ENCODE data around the gene SYT5. TPM values are rescaled to one million over a fixed set of nuclear protein-coding genes. Genes with fewer than 3 reads are reported as not detected.
"Not testable (repeated sequence)": the region's sequence is repeated elsewhere in the genome, so short reads cannot be mapped to it uniquely, and the experiment has no call there.

Gene SYT5
- polyA plus RNA-seq, 6 donors from 2014 or later, result 0.92 to 2.6 (median 1.6) TPM

DNA sequence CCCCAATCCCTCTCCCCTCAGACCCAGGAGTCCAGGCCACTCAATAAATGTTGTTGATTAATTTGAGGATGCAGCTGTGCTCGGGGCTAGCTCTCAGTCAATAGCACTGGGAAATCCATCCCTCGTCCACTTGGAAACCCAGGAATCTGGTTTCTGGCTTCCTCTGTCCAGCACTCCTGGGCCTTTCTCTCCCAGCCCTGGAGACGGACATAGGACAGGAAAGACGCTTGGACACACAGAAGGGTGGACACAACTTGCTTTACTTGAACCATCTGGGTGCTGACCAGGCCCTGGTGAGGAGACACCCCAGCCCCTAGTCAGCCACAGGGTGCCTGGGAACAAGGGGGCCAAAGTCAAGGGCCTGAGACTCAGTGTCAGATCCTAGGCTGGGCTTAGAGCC, 21.7 kb downstream of the SYT5 start:
- H3K36me3 Mint-ChIP-seq, result peaks cover 0 to 34% of the 10 kb centered on the region in 2 donors
- peaks cover 12 to 37% (median 26%) of the 10 kb centered on the region in 3 donors for H3K4me1 Mint-ChIP-seq
- ATAC-seq (ENCODE audit: low read depth in 2 of 2), result no peak
- peak overlapping the region in 1 of 8 donors; percentile 29 for H3K4me3 Mint-ChIP-seq
- H3K27ac Mint-ChIP-seq, result peak overlapping the region in 1 of 6 donors; percentile 61
- peaks cover 6 to 15% (median 9%) of the 10 kb centered on the region in 7 donors for H3K9me3 Mint-ChIP-seq
- DNase-seq, result no peak
- peaks cover 36 to 74% (median 56%) of the 10 kb centered on the region in 3 donors for H3K27me3 Mint-ChIP-seq

DNA sequence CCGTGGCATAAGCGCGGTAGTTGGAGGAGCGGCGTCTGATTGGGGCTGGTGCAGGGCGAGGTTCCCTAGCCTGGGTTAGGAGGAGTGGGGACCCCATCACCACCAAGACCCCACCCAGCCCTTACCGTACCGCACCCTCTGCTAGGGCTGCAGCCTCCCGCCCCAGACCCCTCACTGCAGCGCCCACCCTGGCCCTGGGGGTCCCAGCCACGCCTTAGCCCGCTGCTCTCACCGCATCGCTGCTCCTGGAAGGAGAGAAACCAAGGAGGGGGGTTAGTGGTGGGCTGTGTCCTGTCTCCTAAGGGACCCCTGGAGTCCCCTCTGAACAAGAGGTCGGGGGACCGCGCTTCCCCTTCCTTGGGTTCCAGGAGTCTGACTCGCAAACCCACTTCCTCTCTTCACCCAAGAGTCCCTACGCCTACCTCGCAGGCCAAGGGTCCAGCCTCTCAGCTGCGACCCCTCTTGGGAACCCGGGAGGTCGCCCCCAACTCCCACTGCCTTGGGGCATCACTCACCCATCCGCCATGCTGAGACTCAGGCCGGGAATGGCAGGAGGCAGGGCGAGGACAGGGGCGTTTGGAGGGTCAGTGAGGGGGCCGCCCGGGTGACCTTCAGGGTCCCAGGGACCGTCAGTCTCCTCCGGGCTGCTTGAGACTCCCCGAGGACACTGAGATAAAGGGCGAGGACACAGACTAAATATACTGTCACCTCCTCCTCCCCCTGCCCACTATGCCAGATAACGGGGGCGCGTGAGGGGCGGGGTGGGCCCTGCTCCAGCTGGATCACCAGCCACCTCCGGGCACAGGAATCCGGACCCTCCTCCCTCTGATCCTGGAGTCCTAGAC, 22.8 kb downstream of the SYT5 start, which contains the start of gene TNNI3:
Gene TNNI3, minus strand, starts transcription at position 669 of the 845 bp plus-strand sequence. Its CDS starts 143 bp downstream, at position 526.
- Mint-ChIP-seq H3K4me1 (peaks cover 13 to 38% (median 29%) of the 10 kb centered on the region in 3 donors), H3K9me3 (peaks cover 7 to 18% (median 10%) of the 10 kb centered on the region in 7 donors), H3K4me3 (peak within 1 kb of the TSS in 4 of 8 donors; percentile 35 to 77 (median 50)), H3K36me3 (peaks cover 0 to 36% of the 10 kb centered on the region in 2 donors), H3K27me3 (peaks cover 29 to 74% (median 56%) of the 10 kb centered on the region in 3 donors), H3K27ac (peak within 1 kb of the TSS in 1 of 6 donors; percentile 61)
- ATAC-seq (ENCODE audit: low read depth in 2 of 2), result no peak
- DNase-seq, result no peak

DNA sequence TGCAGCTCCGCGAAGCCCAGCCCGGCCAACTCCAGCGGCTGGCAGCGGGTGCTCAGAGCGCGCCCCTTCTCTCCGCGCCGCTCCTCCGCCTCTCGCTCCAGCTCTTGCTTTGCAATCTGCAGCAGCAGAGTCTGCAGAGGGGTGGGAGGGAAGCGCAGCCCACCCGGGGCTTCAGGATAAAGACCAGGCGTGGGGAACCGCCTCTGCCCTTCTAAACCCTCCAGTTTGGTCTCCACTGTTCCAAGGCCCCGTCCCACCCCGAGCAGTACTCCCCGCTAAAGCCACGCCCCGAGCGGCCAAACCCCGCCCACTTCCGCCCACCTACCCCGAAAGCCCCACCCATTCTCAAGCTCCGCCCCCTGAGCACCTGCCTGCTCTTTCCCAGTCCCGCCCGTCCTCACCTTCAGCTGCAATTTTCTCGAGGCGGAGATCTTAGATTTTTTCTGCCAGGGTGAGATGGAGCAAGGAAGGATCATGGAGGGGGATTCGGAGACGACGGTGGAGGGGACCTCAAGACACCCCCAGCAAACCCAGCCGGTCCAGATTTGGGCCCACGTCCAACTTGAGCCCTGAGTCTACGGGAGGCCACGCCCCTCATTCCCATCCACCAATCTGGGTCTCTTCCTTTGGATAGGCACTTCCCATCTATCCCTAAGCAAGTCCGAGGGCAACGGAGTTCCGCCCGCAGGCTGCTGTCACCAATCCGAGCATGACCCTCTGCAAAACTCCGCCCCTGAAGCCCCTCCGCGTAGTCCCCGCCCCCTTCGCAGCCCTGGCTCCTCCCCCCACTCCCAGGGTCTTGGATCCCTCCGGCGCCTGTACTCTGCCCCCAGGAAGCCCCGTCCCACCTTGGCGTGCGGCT, 23.7 kb downstream of the SYT5 start:
- H3K27ac Mint-ChIP-seq, result no peak overlapping the region
- H3K4me3 Mint-ChIP-seq, result peak overlapping the region in 4 of 8 donors; percentile 35 to 77 (median 55)
- peaks cover 19 to 44% (median 34%) of the 10 kb centered on the region in 3 donors for H3K4me1 Mint-ChIP-seq
- H3K36me3 Mint-ChIP-seq, result peaks cover 0 to 42% of the 10 kb centered on the region in 2 donors
- no peak for DNase-seq
- ATAC-seq (ENCODE audit: low read depth in 2 of 2), result peak in 1 of 2 donors; percentile 18
- H3K27me3 Mint-ChIP-seq, result peaks cover 30 to 69% (median 56%) of the 10 kb centered on the region in 3 donors
- H3K9me3 Mint-ChIP-seq, result peaks cover 10 to 27% (median 15%) of the 10 kb centered on the region in 7 donors

DNA sequence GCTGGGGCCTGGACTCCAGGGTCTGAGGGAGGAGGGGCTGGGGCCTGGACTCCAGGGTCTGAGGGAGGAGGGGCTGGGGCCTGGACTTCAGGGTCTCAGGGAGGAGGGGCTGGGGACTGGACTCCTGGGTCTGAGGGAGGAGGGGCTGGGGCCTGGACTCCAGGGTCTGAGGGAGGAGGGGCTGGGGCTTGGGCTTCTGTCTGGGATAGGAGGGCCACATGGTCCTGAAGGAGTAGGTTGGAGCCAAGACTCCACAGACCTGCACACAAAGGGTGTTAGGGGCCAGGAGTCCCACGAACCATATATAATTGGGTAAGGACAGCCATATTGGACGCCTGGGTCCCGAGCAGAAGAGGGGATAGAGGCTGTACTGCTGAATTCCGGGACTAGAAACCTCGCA, 24.3 kb downstream of the SYT5 start:
- Mint-ChIP-seq H3K27me3 (peaks cover 32 to 62% (median 54%) of the 10 kb centered on the region in 3 donors), H3K4me1 (peaks cover 19 to 43% (median 34%) of the 10 kb centered on the region in 3 donors)

DNA sequence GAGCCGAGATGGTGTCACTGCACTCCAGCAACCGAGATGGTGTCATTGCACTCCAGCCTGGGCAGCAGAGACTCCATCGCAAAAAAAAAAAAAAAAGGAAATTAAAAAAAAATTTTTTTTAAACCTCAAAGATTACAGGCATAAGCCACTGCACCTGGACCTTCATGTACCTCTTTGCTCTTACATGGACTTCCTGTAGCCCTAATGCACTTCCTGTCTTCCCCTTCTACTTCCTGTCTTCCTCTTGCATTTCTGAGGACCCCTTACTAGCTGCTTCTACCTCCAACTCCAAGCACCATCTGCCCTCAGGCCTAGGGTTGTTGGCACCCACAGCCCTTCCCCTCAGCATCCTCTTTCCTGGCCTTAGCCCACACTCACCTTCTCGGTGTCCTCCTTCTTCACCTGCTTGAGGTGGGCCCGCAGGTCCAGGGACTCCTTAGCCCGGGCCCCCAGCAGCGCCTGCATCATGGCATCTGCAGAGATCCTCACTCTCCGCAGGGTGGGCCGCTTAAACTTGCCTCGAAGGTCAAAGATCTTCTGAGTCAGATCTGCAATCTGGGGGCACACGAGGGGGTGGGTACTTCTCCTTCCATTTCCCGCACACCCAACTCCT, 26.3 kb downstream of the SYT5 start:
- Mint-ChIP-seq H3K27ac (peak overlapping the region in 3 of 6 donors; percentile 55 to 94 (median 85)), H3K4me3 (peak overlapping the region in 1 of 8 donors; percentile 5), H3K9me3 (peaks cover 10 to 22% (median 18%) of the 10 kb centered on the region in 7 donors), H3K36me3 (peaks cover 0 to 26% of the 10 kb centered on the region in 2 donors), H3K4me1 (peaks cover 16 to 38% (median 27%) of the 10 kb centered on the region in 3 donors), H3K27me3 (peaks cover 34 to 59% (median 53%) of the 10 kb centered on the region in 3 donors)
- ATAC-seq (ENCODE audit: low read depth in 2 of 2) (no peak), DNase-seq (no peak)

More for the DNA sequence above, 24.3 kb downstream of the SYT5 start:
- Mint-ChIP-seq H3K9me3 (peaks cover 10 to 28% (median 18%) of the 10 kb centered on the region in 7 donors), H3K36me3 (peaks cover 0 to 40% of the 10 kb centered on the region in 2 donors), H3K4me3 (peak overlapping the region in 4 of 8 donors; percentile 36 to 73 (median 54))
- not testable (repeated sequence) for ATAC-seq (ENCODE audit: low read depth in 2 of 2); DNase-seq; H3K27ac Mint-ChIP-seq

DNA sequence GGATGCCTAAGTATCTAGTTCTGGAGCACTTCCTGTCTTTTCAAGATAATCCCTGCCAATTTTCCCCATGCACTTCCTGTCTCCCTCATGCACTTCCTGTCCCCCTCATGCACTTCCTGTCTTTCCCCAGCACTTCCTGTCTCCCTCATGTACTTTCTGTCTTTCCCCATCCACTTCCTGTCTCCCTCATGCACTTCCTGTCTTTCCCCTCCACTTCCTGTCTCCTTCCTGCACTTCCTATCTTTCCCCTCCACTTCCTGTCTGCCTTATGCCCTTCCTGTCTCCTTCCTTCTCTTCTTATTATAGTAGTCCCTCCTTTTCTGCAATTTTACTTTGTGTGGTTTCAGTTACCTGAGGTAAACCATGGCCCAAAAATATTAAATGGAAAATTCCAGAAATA, 28.1 kb downstream of the SYT5 start:
- peaks cover 38 to 55% (median 51%) of the 10 kb centered on the region in 3 donors for H3K27me3 Mint-ChIP-seq
- ATAC-seq (ENCODE audit: low read depth in 2 of 2) (no peak), DNase-seq (no peak)
- H3K27ac Mint-ChIP-seq, result peak overlapping the region in 3 of 6 donors; percentile 3 to 87 (median 75)
- H3K4me1 Mint-ChIP-seq, result peaks cover 16 to 27% (median 27%) of the 10 kb centered on the region in 3 donors
- peaks cover 0 to 20% of the 10 kb centered on the region in 2 donors for H3K36me3 Mint-ChIP-seq
- peaks cover 10 to 22% (median 18%) of the 10 kb centered on the region in 7 donors for H3K9me3 Mint-ChIP-seq
- peak overlapping the region in 2 of 8 donors; percentile 28 to 56 for H3K4me3 Mint-ChIP-seq

DNA sequence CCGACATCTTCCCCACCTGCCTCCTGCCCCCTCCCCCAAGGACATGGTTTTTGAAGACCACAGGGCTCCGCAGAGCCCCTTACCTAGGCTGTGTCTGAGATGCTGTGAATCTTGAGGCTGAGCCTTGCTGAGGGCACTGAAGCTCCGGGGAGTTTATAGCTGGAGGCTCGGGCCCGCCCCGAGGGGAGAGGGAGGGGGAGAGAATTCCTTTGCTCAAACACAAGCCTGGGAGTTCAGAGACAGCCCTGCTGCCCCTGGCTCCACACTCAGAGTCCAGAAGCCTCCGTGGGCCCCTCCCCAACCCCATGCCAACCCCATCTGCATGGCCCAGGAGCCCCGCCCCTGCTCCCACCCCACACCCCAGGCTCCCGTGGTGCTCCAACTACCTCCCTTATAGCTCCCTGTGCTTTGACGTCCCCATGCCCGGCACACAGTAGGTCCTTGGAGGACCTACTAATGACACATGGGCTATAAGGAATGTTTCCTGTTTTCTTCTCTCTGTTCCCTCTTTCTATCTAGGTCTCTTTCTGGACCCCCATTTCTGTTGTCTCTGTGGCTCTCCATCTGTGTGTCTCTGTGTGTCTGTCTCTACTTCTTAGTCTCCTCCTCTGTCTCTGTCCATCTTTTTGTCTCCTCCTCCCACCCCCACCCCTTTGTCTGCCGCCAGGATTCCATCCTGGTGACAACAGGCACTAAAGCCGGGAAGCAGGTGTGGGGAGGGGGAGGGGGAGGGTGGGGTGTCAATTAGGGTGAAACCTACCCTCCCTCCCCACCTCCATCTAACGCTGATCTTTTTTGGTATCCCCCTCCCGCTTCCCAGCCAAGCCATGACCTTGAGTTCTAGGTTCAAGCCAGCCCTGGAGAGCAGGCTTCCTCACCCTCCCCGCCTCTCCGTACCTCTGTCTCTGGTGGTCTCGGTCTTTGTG, 30.7 kb downstream of the SYT5 start, which contains the start of gene TNNT1:
Gene TNNT1, minus strand, starts transcription at position 129 of the 926 bp plus-strand sequence. CDS start 2,049 bp downstream, outside the sequence.
- Mint-ChIP-seq H3K4me3 (no peak within 1 kb of the TSS), H3K27me3 (peaks cover 36 to 62% (median 60%) of the 10 kb centered on the region in 3 donors), H3K4me1 (peaks cover 25 to 31% (median 25%) of the 10 kb centered on the region in 3 donors), H3K27ac (no peak within 1 kb of the TSS), H3K9me3 (peaks cover 4 to 19% (median 14%) of the 10 kb centered on the region in 7 donors), H3K36me3 (peaks cover 0 to 27% of the 10 kb centered on the region in 2 donors)
- DNase-seq (no peak), ATAC-seq (ENCODE audit: low read depth in 2 of 2) (no peak)

DNA sequence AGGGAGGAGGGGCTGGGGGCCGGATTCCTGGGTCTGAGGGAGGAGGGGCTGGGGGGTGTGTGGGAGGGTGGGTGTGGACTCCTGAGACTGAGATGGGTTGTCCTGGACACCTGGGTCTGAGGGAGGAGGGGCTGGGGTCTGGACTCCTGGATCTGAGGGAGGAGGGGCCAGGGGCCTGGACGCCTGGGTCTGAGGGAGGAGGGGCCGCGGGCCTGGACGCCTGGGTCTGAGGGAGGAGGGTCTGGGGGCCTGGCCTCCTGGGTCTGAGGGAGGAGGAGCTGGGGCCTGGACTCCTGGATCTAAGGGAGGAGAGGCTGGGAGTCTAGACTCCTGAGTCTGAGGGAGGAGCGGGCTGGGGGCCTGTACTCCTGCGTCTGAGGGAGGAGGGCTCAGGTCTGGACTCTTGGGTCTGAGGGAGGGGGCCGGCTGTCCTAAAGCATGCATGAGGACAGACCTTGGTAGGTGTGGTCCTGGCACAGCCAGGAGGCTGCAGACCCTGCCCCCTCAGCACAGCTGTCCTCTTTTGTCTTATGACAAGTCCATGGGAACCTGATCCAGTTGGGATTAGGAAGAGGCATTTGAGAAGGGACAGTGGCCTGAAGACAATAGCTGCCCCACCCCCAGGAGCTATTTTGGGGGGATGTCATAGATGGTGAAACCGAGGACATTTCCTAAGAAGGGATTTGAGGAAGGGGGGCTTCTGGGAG, 32.4 kb downstream of the SYT5 start:
- Mint-ChIP-seq H3K27ac (no peak overlapping the region), H3K9me3 (peaks cover 4 to 12% (median 10%) of the 10 kb centered on the region in 7 donors), H3K27me3 (peaks cover 41 to 70% (median 69%) of the 10 kb centered on the region in 3 donors), H3K4me1 (peaks cover 18 to 24% (median 21%) of the 10 kb centered on the region in 3 donors), H3K4me3 (peak overlapping the region in 1 of 8 donors; percentile 3), H3K36me3 (peaks cover 0 to 20% of the 10 kb centered on the region in 2 donors)
- DNase-seq (no peak), ATAC-seq (ENCODE audit: low read depth in 2 of 2) (no peak)

DNA sequence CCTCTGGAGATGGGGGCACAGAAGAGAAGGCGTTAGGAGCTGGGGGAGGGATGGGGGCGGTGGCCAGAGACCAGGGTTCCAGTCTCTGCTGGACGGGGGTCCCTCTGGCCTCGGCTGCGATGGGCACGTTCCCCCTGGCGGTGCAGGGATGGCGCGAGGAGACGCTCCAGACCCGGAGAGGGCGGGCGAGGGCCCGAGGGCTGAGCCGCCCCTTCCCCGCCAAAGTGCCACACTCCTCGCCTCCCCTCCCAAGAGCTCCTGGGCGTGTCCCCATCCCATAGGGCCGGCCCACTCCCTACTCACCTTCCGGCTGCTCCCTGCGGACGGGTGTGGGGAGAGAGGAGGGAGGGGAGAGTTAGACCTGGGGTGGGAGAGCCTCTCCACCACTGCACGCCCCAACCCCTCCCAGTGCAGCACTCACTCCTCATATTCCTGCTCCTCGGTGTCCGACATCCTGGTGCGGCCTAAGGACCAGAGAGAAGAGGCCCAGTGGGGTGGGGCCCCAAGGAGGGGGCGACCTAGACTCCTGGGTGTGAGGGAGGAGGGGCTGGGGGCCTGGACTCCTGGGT, 33.3 kb downstream of the SYT5 start:
- Mint-ChIP-seq H3K4me3 (peak overlapping the region in 2 of 8 donors; percentile 20 to 51), H3K4me1 (peaks cover 12 to 16% (median 15%) of the 10 kb centered on the region in 3 donors), H3K27me3 (peaks cover 41 to 70% (median 69%) of the 10 kb centered on the region in 3 donors), H3K27ac (no peak overlapping the region), H3K9me3 (peaks cover under 1 to 6% (median 5%) of the 10 kb centered on the region in 7 donors), H3K36me3 (peaks cover 0 to 13% of the 10 kb centered on the region in 2 donors)
- DNase-seq, result no peak
- ATAC-seq (ENCODE audit: low read depth in 2 of 2), result no peak

DNA sequence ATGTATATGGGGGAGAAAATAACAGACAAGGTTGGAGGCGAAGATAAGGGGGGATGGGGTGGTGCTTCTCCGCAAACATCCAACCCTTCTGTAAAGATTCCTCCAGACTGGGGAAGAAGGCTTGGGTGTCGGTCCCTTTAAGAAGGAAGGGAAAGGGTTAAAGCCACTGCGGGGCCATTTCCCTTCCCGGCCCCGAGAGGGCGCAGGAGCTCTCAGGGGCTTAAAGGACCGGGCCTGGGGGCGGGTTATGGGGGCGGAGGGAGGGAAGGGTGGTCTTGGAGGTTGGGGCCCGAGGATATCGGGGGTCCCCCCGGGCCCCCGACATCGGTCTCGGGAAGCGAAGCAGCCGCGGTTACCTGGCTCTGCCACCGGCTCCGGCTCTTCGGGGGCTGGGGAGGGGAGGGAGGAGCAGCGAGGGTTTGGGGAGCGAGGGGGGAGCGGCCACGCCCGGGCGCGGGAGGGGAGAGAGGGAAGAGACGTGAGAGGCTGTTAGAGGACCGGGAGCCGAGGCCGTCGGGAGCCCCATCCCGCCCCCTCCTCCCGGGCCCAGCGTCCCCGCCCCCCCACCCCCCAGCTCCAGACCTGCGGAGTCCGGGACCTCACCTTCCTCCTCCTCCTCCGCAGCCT, 33.9 kb downstream of the SYT5 start:
- H3K27ac Mint-ChIP-seq, result peak overlapping the region in 1 of 6 donors; percentile 20
- DNase-seq (no peak), ATAC-seq (ENCODE audit: low read depth in 2 of 2) (no peak)
- H3K36me3 Mint-ChIP-seq, result peaks cover 0 to 12% of the 10 kb centered on the region in 2 donors
- peaks cover 40 to 75% (median 71%) of the 10 kb centered on the region in 3 donors for H3K27me3 Mint-ChIP-seq
- H3K9me3 Mint-ChIP-seq, result peaks cover 0 to under 1% (median 0%) of the 10 kb centered on the region in 7 donors
- H3K4me3 Mint-ChIP-seq, result peak overlapping the region in 1 of 8 donors; percentile 38
- H3K4me1 Mint-ChIP-seq, result peaks cover 14 to 18% (median 16%) of the 10 kb centered on the region in 3 donors
